SW480 (cell line): Measurements from ENCODE around the gene PI4K2B.
"Not testable (repeated sequence)": the region's sequence is repeated elsewhere in the genome, so short reads cannot be mapped to it uniquely, and the experiment has no call there.

ENCODE experiments used
- DNase-seq: peaks from one replicate; pipeline ENCODE4 v3.0.0-alpha.2; 2016; ENCODE audit warnings: low spot score

Gene PI4K2B

DNA sequence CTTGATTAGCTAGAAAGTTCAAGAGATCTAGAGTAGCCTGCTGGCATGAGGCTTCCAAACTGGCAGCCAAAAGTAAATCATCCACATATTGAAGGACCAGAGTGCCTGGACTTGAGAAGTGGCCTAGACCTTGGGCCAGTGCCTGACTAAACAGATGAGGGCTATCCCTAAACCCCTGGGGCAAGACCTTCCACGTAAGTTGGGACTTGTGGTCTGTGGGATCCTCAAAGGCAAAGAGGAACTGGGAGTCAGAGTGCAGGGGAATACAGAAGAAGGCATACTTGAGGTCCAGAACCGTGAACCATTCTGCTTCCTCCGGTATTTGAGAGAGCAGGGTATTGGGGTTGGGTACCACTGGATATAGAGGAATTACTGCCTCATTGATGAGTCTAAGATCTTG is 8.4 kb downstream of the PI4K2B start:
- DNase-seq = not testable (repeated sequence)

DNA sequence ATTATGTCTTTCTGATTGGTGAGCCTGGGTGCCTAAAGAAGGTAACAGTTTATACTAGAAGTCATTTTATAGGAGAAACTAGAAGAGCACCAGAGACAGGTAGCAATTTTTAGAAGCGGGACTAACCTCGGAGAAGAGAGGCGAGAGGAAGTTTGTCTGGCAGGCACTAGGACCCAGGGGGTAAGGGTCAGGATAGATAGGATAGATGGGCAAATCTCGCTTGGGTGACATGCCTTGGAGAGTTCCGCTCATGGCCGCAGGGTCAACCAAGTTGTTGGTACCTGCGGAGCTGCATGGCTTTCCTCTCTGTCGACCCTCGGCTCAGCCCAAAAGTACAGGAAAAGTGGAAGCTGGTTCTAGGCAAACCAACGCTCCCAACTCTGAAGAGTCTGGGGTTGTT is 11.3 kb downstream of the PI4K2B start:
- no peak for DNase-seq

DNA sequence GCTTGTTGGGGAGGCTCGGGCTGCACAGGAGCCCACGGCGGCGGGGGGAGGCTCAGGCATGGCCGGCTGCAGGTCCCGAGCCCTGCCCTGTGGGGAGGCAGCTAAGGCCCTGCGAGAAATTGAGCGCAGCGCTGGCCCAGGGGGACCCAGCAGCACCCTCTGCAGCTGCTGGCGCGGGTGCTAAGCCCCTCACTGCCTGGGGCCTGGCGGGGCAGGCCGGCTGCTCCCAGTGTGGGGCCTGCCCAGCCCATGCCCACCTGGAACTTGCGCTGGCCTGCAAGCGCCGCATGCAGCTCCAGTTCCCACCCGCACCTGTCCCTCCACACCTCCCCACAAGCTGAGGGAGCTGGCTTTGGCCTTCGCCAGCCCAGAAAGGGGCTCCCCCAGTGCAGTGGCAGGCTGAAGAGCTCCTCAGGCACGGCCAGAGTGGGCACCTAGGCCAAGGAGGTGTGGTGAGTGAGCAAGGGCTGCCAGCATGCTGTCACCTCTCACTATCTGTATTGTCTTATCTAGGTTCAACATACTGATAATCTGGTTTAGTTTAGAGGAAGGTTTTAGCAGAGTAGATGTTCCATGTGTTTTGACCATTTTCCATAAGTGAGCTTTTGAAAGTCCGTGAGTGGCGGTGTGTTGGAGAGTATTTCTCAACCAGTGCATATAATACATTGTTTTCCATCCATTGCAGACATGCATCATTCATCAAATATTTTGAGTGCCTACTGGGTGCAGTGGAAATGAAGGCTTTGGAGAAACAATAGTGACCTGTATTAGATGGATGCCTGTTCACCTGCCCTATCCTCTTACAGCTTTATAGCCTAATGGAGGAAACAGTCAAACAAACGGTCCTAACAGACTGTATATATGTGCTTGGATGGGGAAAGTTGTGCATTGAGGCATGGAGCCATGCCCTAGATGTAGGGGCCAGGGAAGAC is 13.1 kb downstream of the PI4K2B start:
- DNase-seq = no peak

DNA sequence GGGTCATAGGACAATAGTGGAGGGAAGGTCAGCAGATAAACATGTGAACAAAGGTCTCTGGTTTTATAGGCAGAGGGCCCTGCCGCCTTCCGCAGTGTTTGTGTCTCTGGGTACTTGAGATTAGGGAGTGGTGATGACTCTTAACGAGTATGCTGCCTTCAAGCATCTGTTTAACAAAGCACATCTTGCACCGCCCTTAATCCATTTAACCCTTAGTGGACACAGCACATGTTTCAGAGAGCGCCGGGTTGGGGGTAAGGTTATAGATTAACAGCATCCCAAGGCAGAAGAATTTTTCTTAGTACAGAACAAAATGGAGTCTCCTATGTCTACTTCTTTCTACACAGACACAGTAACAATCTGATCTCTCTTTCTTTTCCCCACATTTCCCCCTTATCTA is 15.0 kb downstream of the PI4K2B start:
- not testable (repeated sequence) for DNase-seq

DNA sequence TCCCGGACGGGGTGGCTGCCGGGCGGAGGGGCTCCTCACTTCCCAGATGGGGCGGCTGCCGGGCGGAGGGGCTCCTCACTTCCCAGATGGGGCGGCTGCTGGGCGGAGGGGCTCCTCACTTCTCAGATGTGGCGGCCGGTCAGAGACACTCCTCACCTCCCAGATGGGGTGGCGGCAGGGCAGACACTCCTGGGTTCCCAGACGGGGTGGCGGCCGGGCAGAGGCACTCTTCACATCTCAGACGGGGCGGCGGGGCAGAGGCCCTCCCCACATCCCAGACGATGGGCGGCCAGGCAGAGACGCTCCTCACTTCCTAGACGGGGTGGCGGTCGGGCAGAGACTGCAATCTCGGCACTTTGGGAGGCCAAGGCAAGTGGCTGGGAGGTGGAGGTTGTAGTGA is 15.7 kb downstream of the PI4K2B start:
- not testable (repeated sequence) for DNase-seq

DNA sequence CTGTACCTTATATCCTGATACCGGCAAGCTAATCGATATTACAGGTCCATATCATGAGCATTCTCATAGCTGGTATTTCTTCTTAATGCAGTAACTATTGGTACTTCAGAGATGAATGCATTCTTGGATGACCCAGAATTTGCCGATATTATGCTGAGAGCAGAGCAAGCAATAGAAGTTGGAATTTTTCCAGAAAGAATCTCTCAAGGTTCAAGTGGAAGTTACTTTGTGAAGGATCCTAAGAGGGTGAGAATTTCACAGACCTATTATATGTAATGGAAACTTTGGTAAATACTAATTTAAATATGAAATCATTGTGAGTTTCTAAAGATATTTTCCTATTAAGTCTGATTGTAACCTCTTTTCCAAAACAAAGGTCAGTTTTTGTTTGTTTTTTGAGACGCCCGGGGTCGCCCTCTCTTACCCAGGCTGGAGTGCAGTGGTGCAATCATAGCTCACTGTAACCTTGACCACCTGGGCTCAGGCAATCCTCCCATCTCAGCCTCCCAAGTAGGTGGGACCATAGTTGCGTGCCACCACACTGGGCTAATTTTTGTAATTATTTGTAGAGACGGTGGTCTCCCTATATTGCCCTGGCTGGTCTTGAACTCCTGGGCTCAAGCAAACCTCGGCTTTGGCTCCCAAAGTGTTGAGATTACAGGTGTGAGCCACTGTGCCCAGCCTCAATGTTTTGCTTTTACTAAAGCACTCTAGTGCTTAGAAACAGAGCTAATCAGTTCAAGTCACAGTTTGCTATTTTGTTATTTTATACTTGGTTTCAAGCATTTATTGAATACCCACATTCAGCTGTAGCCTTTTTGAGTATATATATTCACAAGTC is 18.6 kb downstream of the PI4K2B start:
- DNase-seq = no peak

DNA sequence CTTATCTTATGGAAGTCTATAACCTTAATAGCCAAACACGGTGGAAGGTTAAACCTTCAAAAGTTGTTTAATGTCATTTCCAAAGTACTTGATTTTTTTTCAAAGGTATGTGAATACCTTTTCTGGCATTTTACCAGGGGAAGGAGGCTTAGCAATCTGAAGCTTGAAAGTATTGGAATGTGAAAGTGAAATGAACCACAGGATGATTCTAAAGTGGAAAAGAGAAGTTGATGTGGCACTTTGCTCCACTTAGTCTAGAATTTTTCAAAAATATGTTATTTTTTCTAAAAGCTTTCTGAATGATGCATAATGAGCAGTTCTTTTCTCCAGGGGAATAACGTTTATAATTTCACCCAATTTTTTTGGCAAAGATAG is 19.2 kb downstream of the PI4K2B start:
- DNase-seq = no peak

DNA sequence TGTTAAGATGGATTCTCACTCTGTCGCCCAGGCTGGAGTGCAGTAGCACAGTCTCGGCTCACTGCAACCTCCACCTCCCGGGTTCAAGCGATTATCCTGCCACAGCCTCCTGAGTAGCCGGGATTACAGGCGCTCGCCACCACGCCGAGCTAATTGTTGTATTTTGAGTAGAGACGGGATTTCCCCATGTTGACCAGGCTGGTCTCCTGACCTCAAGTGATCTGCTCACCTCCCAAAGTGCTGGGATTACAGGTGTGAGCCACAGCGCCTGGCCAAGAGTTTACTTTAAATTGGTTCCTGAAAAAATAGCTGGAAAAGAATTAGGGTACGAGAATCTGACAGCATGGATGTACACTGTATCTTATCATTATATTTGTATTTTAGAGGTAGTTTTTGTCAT is 20.0 kb downstream of the PI4K2B start:
- not testable (repeated sequence) for DNase-seq

DNA sequence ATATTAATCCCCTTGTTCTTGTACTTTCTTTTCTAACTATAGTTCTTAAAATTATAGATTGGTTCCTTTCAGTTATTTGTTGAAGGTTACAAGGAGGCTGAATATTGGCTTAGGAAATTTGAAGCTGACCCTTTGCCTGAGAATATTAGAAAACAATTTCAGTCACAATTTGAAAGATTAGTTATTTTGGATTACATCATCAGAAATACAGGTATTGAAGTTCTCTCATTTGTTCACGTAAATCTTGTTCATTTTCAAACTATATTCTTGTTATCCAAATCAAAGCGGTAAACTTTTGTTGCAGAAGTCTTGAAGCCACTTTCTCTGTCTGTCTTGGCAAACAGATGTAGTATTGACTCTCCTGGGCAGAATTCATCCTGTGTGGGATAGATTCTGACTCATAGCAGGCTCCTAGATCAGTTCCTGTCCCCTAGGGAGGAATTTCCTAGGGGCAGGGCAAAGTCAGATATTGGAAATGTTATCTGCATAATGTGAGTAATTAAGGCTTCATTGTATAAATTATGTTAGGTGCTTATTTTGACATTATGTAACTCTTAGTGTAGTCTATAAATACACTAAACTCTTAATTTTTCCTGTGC is 25.2 kb downstream of the PI4K2B start:
- no peak for DNase-seq

DNA sequence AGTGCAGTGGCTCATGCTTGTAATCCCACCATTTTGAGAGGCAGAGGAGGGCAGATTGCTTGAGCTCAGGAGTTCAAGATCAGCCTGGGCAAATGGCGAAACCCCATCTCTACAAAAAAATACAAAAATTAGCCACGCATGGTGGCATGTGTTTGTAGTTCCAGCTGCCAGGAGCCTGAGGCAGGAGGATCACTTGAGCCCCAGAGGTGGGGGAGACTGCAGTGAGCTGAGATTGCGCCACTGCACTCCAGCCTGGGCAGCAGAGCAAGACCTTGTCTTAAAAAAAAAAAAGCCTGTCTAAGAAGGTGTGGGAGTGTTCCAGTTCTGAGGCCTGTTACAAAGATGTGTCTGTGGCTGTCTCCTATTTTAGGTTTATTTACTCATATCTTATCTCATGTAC is 38.0 kb downstream of the PI4K2B start:
- no peak for DNase-seq

DNA sequence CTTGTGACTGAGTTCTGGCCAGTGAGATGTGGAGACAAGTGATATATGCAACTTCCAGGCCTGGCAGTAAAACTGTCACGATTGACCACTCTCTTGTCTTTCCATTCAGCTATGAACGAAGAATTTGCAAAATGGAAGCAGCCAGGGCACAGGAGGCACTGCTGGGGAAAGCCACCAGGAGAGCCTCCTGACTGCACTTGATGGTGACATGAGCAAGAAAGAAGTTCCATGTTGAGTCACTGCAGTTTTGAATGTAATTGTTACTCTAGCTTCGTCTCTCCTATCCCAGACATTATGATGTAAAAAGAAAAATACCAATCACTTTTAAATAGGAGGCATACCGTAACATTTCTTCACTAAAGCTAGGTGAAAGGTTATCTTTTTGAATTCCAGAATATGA is 46.4 kb downstream of the PI4K2B start:
- DNase-seq = no peak

DNA sequence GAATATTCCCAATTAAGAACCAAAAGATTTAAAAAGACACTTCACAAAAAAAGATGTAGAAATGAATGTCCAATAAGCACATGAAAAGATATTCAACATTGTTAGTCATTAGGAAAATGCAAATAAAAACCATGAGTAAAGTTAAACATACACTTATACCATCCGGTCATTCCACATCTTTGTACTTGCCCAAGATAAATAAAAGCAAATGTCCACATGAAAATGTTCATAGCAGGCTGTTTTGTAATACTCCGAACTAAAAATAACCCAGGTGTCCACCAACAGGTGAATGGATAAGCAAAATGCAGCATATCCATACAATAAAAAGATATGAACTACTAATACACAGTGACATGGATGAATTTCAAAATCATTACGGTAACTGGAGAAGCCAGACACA is 50.1 kb downstream of the PI4K2B start:
- DNase-seq = no peak

DNA sequence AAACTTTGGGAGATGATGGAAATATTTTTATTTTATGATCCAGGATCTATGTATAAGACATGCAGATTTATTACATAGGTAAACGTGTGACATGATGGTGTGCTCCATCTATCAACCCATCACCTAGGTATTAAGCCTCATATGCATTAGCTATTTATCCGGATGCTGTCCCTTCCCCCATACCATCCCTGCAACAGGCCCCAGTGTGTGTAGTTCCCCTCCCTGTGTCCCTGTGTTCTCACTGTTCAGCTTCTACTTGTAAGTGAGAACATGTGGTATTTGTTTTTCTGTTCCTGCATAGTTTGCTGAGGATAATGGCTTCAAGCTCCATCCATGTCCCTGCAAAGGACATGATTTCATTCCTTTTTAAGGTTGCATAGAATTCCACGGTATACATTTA is 50.6 kb downstream of the PI4K2B start:
- no peak for DNase-seq

DNA sequence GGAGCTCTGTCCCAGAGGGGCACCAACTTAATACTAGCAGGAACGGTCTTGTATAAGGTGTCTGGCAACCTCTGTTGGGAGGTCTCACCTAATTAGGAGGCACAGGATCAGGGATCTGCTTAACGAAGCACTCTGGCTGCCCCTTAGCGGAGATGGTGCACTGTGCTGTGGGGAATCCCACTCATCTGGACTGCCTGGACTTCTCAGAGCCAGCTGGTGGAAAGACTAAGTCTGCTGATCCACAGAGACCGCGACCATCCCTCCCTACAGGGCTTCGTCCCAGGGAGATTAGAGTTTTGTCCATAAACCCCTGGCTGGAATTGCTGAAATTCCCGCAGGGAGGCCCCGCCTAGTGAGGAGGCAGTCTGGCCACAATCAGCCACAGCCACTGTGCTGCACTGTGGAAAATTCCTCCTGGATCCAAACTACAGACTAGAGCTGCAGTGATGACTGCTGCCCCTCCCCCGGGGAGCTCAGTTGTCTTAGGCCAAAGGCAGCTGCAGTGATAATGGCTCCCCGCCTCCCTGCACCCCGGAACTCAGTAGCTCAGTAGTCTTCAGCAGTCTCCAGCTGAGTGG is 56.7 kb downstream of the PI4K2B start:
- no peak for DNase-seq

DNA sequence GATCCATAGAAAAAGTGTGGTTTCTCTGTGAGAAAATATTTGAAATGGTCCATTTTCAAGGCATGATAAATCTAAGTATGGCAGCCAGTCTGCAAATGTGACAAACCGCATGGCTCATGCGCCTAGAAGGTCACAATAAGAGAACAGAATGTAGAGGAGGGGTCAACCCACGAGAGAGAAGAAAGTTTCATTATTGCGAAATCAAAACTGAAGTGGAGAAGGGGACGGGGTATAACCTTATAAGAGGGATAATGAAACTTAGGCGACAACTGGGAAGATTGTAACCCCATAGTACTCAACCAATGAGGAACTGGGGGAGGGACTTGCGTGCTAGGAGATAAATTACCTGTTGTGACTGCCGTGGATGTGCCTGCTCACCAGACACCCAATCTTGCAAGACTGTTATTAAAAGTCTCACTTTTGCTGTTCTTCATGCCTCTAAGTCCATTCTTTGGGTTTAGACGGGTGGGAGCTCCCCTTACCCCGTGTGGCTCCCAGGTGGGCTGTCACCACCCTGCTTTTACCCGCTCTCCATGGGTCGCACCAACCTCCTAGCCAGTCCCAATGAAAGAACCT is 57.4 kb downstream of the PI4K2B start:
- DNase-seq = no peak

DNA sequence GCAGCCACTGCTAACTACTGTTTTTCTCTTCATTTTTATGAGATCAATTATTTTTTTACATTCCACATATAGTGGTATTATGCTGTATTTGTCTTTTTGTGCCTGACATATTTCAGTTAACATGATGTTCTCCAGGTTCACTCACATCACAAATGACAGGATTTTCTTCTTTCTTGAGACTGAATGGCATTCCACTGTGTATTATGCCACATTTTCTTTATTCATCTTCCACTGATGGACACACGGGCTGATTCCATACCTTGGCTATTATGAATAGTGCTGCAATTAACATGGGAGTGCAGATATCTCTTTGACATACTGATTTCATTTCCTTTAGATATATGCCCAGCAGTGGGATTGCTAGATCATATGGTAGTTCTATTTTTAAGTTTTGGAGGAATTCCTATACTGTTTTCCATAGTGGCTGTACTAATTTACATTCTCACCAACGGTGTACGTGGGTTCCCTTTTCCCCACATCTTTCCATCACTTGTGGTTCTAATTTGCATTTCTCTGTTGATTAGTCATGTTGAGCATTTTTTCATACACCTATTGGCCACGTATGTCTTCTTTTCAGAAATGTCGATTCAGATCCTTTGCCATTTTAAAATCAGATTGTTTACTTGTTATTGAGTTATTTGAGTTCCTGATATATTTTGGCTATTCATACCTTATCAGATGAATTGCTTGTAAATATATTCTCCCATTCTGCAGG is 63.9 kb downstream of the PI4K2B start:
- DNase-seq = no peak

DNA sequence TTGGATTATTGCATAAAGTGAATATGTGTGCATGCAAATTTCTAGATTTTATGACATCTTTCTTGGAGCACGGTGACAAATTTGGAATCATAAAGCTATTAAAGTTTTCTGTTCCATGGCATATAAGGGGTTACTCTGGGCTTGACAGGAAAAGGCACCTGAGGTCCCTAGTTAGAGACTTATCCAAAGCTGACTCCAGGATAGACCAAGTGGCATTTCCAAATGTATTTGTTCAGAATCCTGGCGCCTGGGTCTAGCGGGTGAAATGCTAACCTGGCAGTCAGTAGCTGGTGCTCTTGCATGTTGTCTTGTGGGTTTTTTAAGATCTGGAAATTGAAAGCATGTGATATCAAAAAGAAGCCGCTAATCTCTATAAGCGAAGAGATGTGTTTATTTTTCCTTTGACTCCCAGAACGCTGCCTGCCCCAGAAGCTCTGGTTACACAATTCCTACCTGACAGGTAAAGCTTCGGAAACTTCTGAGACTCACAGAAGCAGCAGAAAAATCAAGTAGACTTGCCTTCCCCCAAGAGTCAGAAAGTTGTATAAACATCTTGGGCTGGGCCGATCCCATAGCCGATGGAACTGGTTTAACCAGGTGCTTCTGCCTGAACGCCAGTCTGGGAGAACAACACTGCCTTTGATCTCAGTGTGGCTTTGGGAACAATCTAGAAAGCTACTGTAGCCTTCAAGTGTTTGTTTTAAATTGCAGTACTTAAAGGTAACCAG is 65.8 kb downstream of the PI4K2B start:
- DNase-seq = peak; percentile 13

DNA sequence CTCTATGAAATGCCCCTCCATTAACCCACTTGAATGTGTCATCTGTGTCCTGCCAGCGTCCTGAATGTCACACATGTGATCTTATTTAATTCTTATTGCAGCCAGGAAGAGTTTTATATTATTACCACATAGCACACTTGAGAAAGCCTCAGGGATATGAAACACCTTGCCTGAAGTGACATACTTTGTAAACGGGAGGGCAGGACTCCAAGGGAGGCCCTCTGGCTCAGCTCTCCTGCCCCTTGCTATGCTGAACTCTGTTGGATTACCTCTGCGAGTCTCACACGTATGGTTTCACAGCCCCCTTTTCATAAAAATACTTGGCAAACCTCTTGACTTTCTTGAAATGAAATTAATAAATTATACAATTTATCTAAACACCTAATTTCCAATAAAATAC is 67.6 kb downstream of the PI4K2B start:
- no peak for DNase-seq

DNA sequence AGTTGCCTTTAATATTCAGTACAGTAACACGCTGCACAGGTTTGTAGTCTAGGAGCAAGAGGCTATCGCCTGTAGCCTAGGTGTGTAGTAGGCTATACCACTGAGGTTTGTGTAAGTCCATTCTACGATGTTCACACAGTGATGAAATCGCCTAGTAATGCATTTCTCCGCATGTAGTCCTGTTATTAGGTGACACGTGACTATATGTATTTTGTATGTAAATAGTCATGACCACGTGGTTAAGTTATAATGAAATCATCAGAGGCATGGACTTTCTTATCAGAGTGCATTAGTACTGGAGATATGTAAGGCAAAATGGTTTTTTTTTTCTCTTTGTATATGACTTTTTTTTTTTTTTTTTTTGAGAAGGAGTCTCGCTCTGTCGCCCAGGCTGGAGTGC is 68.8 kb downstream of the PI4K2B start:
- DNase-seq = no peak

DNA sequence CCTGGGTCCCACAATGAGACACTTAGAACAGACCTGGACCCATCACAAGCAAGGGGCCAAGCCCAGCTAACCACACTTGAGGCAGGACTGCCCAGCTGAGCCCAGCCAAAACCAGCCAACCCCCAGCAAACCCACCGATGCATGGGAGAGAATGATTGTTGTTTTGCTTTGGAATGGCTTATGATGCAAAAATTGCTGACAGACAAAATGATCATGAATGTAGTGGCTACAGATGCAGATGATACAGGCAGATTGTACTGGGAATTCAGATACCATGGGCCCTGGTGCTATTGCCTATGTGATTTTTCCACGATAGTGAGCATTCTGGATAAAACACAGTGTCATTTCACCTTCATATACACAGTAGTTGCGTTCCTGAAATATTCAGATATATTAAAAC is 69.7 kb downstream of the PI4K2B start:
- DNase-seq = no peak
